Esophagus (tissue), 2 donors: ENCODE data around the gene PRRT2. TPM values are rescaled to one million over a fixed set of nuclear protein-coding genes. Genes with fewer than 3 reads are reported as not detected.

Experiments
- H3K27ac ChIP-seq, 2 donors: one replicate each; pipeline ENCODE4 v1.5.1; 2013; ENCODE audit warnings: low read depth in 2 of 2, mild to moderate bottlenecking in 2 of 2, inconsistent platforms in 1 of 2, low read length in 1 of 2, moderate library complexity in 1 of 2
- H3K27me3 ChIP-seq, 2 donors: one replicate each; pipeline ENCODE4 v1.6.1; 2013; ENCODE audit warnings: low read length in 2 of 2, control low read depth in 1 of 2, mild to moderate bottlenecking in 1 of 2; ENCODE audit not compliant: insufficient read depth in 2 of 2, control insufficient read depth in 1 of 2
- H3K36me3 ChIP-seq, 2 donors: one replicate each; pipeline ENCODE4 v1.6.1; 2013; ENCODE audit warnings: low read length in 1 of 2; ENCODE audit not compliant: control insufficient read depth in 2 of 2, insufficient read depth in 2 of 2
- H3K4me1 ChIP-seq, 2 donors: one replicate each; pipeline ENCODE4 v1.6.1; 2013; ENCODE audit warnings: low read length in 1 of 2; ENCODE audit not compliant: control insufficient read depth in 2 of 2, insufficient read depth in 2 of 2
- H3K4me3 ChIP-seq, 2 donors: one replicate each; pipeline ENCODE4 v1.5.1; 2013; ENCODE audit warnings: low read length in 2 of 2, mild to moderate bottlenecking in 2 of 2, low read depth in 1 of 2, moderate library complexity in 1 of 2
- H3K9me3 ChIP-seq, 2 donors: one replicate each; pipeline ENCODE4 v1.6.1; 2013; ENCODE audit warnings: mild to moderate bottlenecking in 2 of 2, low read depth in 1 of 2, low read length in 1 of 2, moderate library complexity in 1 of 2; ENCODE audit not compliant: control insufficient read depth in 2 of 2, insufficient read depth in 1 of 2
- WGBS, 2 donors: extraction: QIAGEN DNeasy Blood & Tissue Kit; methylation state at CpG; one replicate each; pipeline ENCODE4 v1.1.7; 2013; 5-methylcytosine and 5-hydroxymethylcytosine counted together
- polyA plus RNA-seq, 2 donors: library from polyadenylated mRNA; stranded (reverse); fragments of 200-250 nt; gene quantifications; one replicate each; pipeline ENCODE4 v1.2.3, GENCODE V29; 2013
- donor health status: healthy with polysubstance abuse.
- donor health status: Bipolar disorder and iron deficiency.

The PRRT2 gene
- polyA plus RNA-seq, 2 donors = 1.1 to 2.1 TPM

DNA sequence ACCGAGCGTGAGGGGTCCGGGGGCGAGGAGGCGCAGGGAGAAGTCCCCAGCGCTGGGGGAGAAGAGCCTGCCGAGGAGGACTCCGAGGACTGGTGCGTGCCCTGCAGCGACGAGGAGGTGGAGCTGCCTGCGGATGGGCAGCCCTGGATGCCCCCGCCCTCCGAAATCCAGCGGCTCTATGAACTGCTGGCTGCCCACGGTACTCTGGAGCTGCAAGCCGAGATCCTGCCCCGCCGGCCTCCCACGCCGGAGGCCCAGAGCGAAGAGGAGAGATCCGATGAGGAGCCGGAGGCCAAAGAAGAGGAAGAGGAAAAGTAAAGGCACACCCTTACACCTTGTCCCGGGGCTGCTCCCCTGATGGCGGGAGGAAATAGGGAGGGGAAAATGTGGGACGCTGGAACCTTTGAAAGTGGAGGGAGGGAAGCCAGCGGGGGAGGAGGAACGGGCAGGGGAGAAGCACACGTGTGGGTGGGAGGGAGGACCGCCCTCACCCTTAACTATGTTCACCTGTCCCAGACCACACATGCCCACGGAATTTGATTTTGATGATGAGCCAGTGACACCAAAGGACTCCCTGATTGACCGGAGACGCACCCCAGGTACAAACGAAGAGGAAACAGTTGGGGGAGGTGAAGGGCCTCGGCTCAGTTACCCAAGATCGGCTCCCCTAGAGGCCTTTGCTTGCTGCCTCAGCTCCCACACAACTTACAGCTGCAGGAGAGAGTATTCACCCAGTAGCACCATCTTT is 4.9 kb downstream of the PRRT2 start:
- Histone ChIP-seq H3K4me1 (peaks cover 11 to 21% of the 10 kb centered on the region in 2 donors), H3K27ac (peak overlapping the region; percentile 92 to 97), H3K9me3 (no peaks in the 10 kb centered on the region), H3K27me3 (no peaks in the 10 kb centered on the region), H3K4me3 (peak overlapping the region; percentile 73 to 76), H3K36me3 (no peaks in the 10 kb centered on the region)
- 2 to 3% methylated on average over 31 to 37 of the region's 37 CpGs for WGBS, 2 donors

DNA sequence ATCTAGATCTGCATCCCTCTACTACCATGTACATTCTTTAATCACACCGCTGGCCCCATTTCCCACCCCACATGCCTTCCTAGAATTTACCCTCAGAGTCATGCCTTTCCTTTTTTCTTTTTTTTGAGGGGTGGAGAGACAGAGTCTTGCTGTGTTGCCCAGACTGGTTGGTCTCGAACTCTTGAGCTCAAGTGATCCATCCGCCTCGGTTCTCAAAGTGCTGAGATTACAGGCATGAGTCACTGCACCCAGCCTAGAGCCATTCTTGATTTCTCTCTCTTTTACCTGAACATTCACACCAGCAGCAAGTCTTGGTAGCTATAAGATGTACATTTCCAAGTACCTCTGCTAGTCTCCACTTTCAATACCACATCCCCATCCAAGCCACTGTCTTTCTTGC is 6.1 kb downstream of the PRRT2 start:
- peaks cover 11 to 21% of the 10 kb centered on the region in 2 donors for H3K4me1 ChIP-seq
- H3K36me3 ChIP-seq = no peaks in the 10 kb centered on the region
- H3K9me3 ChIP-seq = no peaks in the 10 kb centered on the region
- H3K27me3 ChIP-seq = no peaks in the 10 kb centered on the region
- H3K27ac ChIP-seq = no peak overlapping the region
- no peak overlapping the region for H3K4me3 ChIP-seq
- 50 to 63% methylated on average over 4 of the region's 4 CpGs for WGBS, 2 donors

DNA sequence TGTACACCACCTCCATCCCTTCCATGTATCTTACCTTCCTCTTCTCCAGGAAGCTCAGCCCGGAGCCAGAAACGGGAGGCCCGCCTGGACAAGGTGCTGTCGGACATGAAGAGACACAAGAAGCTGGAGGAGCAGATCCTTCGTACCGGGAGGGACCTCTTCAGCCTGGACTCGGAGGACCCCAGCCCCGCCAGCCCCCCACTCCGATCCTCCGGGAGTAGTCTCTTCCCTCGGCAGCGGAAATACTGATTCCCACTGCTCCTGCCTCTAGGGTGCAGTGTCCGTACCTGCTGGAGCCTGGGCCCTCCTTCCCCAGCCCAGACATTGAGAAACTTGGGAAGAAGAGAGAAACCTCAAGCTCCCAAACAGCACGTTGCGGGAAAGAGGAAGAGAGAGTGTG is 7.5 kb downstream of the PRRT2 start:
- no peaks in the 10 kb centered on the region for H3K36me3 ChIP-seq
- WGBS, 2 donors = 57 to 61% methylated on average over 15 of the region's 15 CpGs
- H3K27me3 ChIP-seq = no peaks in the 10 kb centered on the region
- H3K4me1 ChIP-seq = peaks cover 14 to 25% of the 10 kb centered on the region in 2 donors
- no peak overlapping the region for H3K4me3 ChIP-seq
- H3K9me3 ChIP-seq = no peaks in the 10 kb centered on the region
- peak overlapping the region in 1 of 2 donors; percentile 63 for H3K27ac ChIP-seq

DNA sequence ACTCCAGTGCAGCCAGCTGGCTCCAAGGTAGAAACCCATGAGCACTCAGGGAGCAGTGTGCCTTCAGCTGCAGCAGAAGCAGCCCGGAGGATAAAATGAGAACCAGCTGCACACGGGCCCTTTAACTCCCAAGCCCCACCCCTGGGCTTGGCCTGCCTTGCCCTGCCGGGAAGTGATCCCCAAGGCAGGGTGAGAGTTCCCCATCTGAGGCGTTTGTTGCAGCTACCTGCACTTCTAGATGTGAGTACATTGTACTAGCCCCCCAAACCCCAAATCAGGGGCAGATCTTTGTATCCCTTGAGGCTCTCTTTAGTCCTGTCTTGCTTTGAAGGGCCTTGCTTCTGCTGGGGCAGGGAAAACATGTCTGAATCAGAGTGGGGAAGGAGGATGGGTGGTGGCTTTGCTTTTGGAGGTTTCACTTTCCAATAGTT is 8.3 kb downstream of the PRRT2 start, which contains the start of gene MVP:
Gene MVP, plus strand, starts transcription at position 192 of the 431 bp plus-strand sequence. CDS start 10,088 bp downstream, outside the sequence.
- Histone ChIP-seq H3K9me3 (no peaks in the 10 kb centered on the region), H3K4me1 (peaks cover 11 to 23% of the 10 kb centered on the region in 2 donors), H3K4me3 (peak within 1 kb of the TSS; percentile 60 to 80), H3K27ac (peak within 1 kb of the TSS; percentile 97), H3K27me3 (no peaks in the 10 kb centered on the region), H3K36me3 (no peaks in the 10 kb centered on the region)
- WGBS, 2 donors = 0% methylated on average over 4 of the region's 4 CpGs

DNA sequence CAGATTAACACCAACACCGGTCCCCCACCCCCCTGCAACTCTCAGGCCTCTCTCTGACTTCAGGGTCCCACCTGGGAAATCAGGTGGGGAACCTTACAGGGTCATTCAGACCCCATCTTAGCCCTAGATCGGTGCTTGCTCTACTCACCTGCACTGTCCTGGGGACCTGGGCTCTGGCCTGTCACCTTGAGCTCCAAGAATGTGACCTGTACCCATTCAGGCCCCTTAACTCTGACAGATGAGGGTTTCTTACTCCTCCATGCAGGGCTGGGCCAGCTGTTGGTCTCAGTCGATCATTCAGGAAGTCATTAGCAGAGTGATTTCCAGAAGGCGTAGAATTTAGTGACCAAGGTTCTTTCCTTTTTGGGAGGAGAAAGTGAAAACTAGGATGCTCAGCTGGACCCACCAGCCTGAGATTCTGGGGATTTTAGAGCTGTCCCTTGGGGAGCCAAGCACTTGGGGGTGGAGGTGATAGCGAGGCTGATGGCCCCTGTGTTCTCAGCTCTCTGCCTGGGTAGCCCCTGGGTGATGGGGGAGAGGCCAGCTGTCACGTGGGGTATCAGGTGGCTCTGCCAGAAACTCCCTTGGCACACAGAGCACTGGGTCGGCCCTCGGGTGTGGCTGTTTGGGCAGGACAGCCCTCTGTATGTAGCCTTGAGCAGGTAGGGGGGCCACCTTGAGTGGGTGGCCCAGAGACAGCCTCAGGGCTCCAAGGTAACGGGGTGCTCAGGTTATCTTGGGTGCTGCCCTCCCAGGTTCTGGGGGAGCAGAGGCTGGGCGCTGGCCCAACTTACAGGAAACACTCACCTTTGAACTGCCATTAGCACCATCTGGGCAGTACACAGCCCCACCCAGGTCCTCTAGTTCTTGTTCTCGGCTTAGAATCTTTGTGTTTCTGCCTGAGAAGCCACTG is 9.0 kb downstream of the PRRT2 start:
- H3K27me3 ChIP-seq = no peaks in the 10 kb centered on the region
- H3K27ac ChIP-seq = peak overlapping the region; percentile 97
- H3K36me3 ChIP-seq = peaks cover 0 to 3% of the 10 kb centered on the region in 2 donors
- peak overlapping the region; percentile 60 to 80 for H3K4me3 ChIP-seq
- 7 to 12% methylated on average over 11 of the region's 11 CpGs for WGBS, 2 donors
- peaks cover 12 to 30% of the 10 kb centered on the region in 2 donors for H3K4me1 ChIP-seq
- no peaks in the 10 kb centered on the region for H3K9me3 ChIP-seq

DNA sequence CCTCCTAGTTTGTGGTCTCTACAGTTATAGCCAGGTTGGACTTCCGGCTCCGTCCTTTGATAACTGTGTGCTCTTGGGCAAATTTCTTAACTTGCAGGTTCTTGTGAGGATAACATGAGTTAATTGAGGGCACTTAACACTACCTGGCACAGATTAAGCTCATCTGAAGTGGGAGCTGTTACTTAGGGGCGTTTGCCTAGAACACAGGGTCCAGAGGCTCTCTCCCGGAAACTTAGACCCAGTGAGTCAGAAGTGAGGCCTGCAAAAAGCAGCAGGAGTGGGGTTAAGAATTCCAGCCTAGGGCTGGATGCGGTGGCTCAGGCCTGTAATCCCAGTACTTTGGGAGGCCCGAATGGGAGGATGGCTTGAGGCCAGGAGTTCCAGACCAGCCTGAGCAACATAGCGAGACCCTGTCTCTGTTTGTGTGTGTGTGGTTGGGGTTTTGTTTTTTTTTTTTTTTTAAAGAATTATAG is 9.7 kb downstream of the PRRT2 start:
- WGBS, 2 donors = 21 to 23% methylated on average over 7 of the region's 7 CpGs
- H3K36me3 ChIP-seq = peaks cover 0 to 4% of the 10 kb centered on the region in 2 donors
- H3K4me1 ChIP-seq = peaks cover 14 to 34% of the 10 kb centered on the region in 2 donors
- peak overlapping the region; percentile 60 to 80 for H3K4me3 ChIP-seq
- no peaks in the 10 kb centered on the region for H3K9me3 ChIP-seq
- H3K27ac ChIP-seq = peak overlapping the region; percentile 97
- H3K27me3 ChIP-seq = no peaks in the 10 kb centered on the region

DNA sequence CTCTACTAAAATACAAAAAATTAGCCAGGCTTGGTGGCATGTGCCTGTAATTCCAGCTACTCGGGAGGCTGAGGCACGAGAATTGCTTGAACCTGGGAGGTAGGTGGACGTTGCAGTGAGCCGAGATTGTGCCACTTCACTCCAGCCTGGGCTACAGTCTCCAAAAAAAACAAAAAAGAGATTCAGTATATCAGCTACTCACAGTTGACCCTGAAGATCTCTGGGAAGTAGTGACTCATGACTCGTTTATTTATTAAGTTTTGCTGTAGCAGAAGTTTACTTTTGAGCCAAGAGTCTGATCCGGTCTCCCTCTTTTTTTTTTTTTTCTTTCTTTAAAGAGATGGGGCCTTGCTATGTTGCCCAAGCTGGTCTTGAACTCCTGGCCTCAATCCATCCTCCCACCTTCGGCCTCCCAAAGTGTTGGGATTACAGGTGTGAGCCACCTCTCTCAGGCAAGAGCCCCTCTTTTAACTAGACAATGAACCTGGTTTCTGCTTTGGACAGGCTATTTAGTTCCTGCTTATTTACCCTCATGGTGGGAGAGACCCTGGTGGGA is 12.7 kb downstream of the PRRT2 start:
- WGBS, 2 donors = 24 to 28% methylated on average over 7 of the region's 7 CpGs

DNA sequence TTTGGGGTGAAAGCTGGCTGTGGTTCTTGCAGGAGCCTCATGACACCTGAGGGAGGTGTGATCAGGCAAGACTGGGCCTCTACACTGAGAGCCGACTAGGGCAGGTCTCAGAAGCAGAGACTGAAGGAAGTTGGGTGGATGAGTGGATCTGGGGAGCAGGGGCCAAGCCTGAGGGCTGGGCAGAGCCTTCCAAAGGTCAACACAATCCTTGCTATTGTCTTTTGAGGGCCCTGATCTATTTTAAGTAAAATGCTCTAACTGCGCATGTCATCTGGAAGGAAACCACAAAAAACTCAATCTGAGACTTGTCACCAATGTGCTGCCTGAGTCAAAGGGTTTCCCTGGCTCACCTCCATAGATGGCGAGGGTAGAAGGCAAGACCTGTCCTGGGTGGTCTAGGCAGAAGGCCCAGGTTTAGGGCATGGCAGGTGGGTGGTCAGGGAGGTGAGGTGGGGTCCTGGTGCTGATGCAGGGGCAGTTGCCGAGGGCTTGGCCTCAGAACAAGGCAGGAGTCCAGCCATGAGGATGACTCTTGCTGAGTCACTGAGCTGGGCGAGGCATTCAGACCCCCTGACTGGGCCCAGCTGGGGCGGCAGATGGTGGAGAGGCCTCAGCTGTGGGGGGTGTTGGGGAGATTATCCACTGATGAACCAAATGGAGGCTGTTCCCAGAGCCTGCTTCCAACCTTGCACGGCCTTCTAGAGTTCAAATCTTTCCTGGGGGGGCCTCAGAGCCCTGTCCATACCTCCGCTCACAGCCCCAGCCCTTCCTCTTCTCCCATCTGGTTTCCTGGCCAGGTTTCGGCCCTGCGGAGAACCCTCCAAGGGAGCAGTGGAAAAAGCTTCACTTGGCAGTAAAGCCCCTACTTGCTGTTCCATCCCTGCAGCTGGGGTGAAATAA is 13.4 kb downstream of the PRRT2 start:
- peak overlapping the region; percentile 61 to 65 for H3K27ac ChIP-seq
- no peaks in the 10 kb centered on the region for H3K27me3 ChIP-seq
- peaks cover 8 to 27% of the 10 kb centered on the region in 2 donors for H3K4me1 ChIP-seq
- H3K9me3 ChIP-seq = no peaks in the 10 kb centered on the region
- H3K4me3 ChIP-seq = no peak overlapping the region
- H3K36me3 ChIP-seq = peaks cover 0 to 4% of the 10 kb centered on the region in 2 donors
- 48 to 53% methylated on average over 10 of the region's 10 CpGs for WGBS, 2 donors

More for the DNA sequence above, 12.7 kb downstream of the PRRT2 start:
- H3K9me3 ChIP-seq = no peaks in the 10 kb centered on the region
- no peaks in the 10 kb centered on the region for H3K27me3 ChIP-seq
- H3K4me3 ChIP-seq = no peak overlapping the region
- peaks cover 8 to 29% of the 10 kb centered on the region in 2 donors for H3K4me1 ChIP-seq
- H3K27ac ChIP-seq = peak overlapping the region; percentile 51 to 65
- peaks cover 0 to 4% of the 10 kb centered on the region in 2 donors for H3K36me3 ChIP-seq
